Thyroid gland (tissue), 4 donors: ENCODE data around the gene FOXE3. TPM values are rescaled to one million over a fixed set of nuclear protein-coding genes. Genes with fewer than 3 reads are reported as not detected.
"Not testable (repeated sequence)": the region's sequence is repeated elsewhere in the genome, so short reads cannot be mapped to it uniquely, and the experiment has no call there.

ENCODE experiments used
- DNase-seq, 2 donors: peaks; one replicate each; pipeline ENCODE4 v3.0.0-alpha.2; 2019
- H3K27ac ChIP-seq, 3 donors: fragments of 200-600 bp; sonication (generic); 1 replicate in 2 of 3; 2 replicates in 1 of 3; pipeline ENCODE4 v1.5.1; 2016 to 2019; ENCODE audit warnings: mild to moderate bottlenecking in 1 of 3, moderate library complexity in 1 of 3
- H3K27me3 ChIP-seq: fragments of 200-600 bp; sonication (generic); one replicate; pipeline ENCODE4 v1.5.1; 2019
- H3K36me3 ChIP-seq, 2 donors: fragments of 200-600 bp; sonication (generic); one replicate each; pipeline ENCODE4 v1.5.1; 2016 to 2019
- H3K4me1 ChIP-seq, 2 donors: fragments of 200-600 bp; sonication (generic); one replicate each; pipeline ENCODE4 v1.5.1; 2017 to 2019
- H3K4me3 ChIP-seq, 3 donors: fragments of 200-600 bp; sonication (generic); replicated peaks in 1 of 3; 1 replicate in 2 of 3; 2 replicates in 1 of 3; pipeline ENCODE4 v1.5.1; 2016; ENCODE audit warnings: mild to moderate bottlenecking in 1 of 3
- H3K9me3 ChIP-seq: fragments of 200-600 bp; sonication (generic); one replicate; pipeline ENCODE4 v1.5.1; 2017
- POLR2A ChIP-seq, 2 donors: fragments of 450-650 bp; IDR thresholded peaks; one replicate each; pipeline ENCODE4 v1.6.1; 2017; ENCODE audit warnings: antibody characterized with exemption in 2 of 2, mild to moderate bottlenecking in 2 of 2, moderate library complexity in 1 of 2
- WGBS, 2 donors: methylation state at CpG; one replicate each; pipeline ENCODE4 v1.1.5; 2017; 5-methylcytosine and 5-hydroxymethylcytosine counted together
- intact Hi-C: fragments of 100-400 bp; cut with DNase I; formaldehyde crosslinking; loops from one replicate; pipeline ENCODE4 v1.15.1; 2023
- total RNA-seq, 4 donors: library from RNA; depleted of rRNA; stranded (reverse); fragments of >200 nt; gene quantifications; one replicate each; pipeline ENCODE4 v1.2.3, GENCODE V29; 2016
- TF ChIP-seq, protein P1 (sequence below), 6 experiments: fragments of 200-600 bp in 3 of 6; fragments of 450-650 bp in 3 of 6; sonication (generic) in 3 of 6; IDR thresholded peaks; one replicate each; pipeline ENCODE4 v1.5.1; 2016 to 2019; ENCODE audit warnings: antibody characterized with exemption in 6 of 6, mild to moderate bottlenecking in 2 of 6, inconsistent platforms in 1 of 6, moderate library complexity in 1 of 6

Gene FOXE3
- total RNA-seq, 4 donors from 2014 or later = not detected

DNA sequence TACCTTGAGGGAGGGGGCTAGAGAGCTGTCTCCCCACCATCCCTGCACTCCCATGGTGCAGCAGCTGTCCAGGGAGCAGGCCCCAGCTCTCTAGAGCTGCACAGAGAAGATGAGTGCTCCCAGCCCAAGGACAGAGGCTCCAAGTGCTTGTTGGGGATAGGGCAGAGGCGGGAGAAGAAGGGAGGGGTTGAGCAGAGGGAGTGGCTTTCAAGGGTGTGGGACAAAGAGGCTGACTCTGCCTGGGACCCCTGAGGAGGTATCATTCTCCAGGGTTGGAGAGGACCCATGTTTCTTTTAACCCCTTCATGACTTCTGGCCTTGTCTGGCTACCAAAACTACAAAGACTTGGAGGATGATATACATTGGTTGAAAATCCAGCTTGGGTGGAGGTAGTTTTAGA is 36.3 kb downstream of the FOXE3 start:
- no peaks in the 10 kb centered on the region for H3K4me1 ChIP-seq
- no peaks in the 10 kb centered on the region for H3K9me3 ChIP-seq
- no peak for DNase-seq
- TF ChIP-seq, protein P1, sequence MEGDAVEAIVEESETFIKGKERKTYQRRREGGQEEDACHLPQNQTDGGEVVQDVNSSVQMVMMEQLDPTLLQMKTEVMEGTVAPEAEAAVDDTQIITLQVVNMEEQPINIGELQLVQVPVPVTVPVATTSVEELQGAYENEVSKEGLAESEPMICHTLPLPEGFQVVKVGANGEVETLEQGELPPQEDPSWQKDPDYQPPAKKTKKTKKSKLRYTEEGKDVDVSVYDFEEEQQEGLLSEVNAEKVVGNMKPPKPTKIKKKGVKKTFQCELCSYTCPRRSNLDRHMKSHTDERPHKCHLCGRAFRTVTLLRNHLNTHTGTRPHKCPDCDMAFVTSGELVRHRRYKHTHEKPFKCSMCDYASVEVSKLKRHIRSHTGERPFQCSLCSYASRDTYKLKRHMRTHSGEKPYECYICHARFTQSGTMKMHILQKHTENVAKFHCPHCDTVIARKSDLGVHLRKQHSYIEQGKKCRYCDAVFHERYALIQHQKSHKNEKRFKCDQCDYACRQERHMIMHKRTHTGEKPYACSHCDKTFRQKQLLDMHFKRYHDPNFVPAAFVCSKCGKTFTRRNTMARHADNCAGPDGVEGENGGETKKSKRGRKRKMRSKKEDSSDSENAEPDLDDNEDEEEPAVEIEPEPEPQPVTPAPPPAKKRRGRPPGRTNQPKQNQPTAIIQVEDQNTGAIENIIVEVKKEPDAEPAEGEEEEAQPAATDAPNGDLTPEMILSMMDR (IDR thresholded peaks at IDR 0.05) = no peak
- no peak for TF ChIP-seq POLR2A (IDR thresholded peaks at IDR 0.05)
- H3K27me3 ChIP-seq = peaks cover 13% of the 10 kb centered on the region
- no peak overlapping the region for H3K4me3 ChIP-seq
- 76 to 93% methylated on average over 1 of the region's 1 CpG for WGBS, 2 donors
- H3K27ac ChIP-seq = no peak overlapping the region
- intact Hi-C loops = no loop called here
- no peaks in the 10 kb centered on the region for H3K36me3 ChIP-seq

- H3K4me3 ChIP-seq, H3K4me1 ChIP-seq, intact Hi-C loops, H3K27ac ChIP-seq, H3K36me3 ChIP-seq, H3K9me3 ChIP-seq, DNase-seq: not testable (repeated sequence)
- peaks cover 11% of the 10 kb centered on the region for H3K27me3 ChIP-seq
- WGBS, 2 donors = 70 to 71% methylated on average over 2 of the region's 2 CpGs
These were observed 37.8 kb downstream of the FOXE3 start for GRCh38 chr1:47453910-47454309.

- H3K27ac ChIP-seq = no peak overlapping the region
- DNase-seq = no peak
- intact Hi-C loops = no loop called here
- H3K4me3 ChIP-seq = no peak overlapping the region
- peaks cover 3% of the 10 kb centered on the region for H3K27me3 ChIP-seq
- 74 to 95% methylated on average over 4 of the region's 4 CpGs for WGBS, 2 donors
- no peaks in the 10 kb centered on the region for H3K9me3 ChIP-seq
- no peaks in the 10 kb centered on the region for H3K36me3 ChIP-seq
- TF ChIP-seq, protein P1 (IDR thresholded peaks at IDR 0.05) = no peak
- TF ChIP-seq POLR2A (IDR thresholded peaks at IDR 0.05) = no peak
- H3K4me1 ChIP-seq = no peaks in the 10 kb centered on the region
These were observed 40.2 kb downstream of the FOXE3 start for GRCh38 chr1:47456250-47456649.

DNA sequence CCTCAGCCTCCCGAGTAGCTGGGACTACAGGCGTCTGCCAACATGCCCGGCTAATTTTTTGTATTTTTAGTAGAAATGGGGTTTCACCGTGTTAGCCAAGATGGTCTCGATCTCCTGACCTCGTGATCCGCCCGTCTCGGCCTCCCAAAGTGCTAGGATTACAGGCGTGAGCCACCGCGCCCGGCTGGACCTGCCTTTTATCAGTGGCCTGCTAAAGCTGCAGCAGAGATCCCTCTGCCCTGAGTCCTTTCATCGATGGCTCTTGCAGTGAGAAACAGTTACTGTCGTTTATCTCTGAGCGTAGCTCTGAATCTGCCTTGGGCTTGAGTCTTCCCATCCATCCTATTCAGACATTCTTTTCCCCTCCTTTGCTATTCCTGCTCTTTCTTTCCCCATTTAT is 41.5 kb downstream of the FOXE3 start:
- H3K36me3 ChIP-seq, H3K9me3 ChIP-seq, H3K27me3 ChIP-seq, intact Hi-C loops, H3K27ac ChIP-seq, DNase-seq, H3K4me3 ChIP-seq, H3K4me1 ChIP-seq: not testable (repeated sequence)
- WGBS, 2 donors = 89 to 94% methylated on average over 16 of the region's 16 CpGs

DNA sequence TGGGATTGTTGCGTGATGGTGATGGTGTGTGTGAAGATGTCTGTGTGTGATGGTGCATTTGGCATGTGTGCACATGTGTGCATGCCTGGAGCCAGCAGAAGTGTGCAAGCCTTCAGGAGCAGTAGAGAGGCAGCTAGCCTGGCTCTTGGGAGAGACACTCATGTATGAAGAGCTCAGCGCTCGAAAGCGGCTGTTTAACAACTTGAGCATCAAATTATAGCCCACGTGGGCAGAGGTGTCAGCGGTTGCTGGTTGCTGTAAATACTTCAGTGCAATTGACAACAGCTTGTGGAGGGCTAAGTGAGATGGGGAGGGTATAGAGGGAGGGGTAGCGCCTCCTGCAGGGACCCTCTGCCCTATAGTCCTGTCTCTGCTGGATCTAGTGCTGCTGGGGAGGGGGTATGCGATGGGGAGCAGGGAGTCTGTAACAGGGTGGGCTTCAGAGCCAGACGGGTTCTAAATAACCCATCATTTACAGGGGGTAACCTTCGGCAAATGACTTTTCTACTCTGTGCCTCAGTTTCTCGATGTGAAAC is 43.2 kb downstream of the FOXE3 start:
- intact Hi-C loops = no loop called here
- DNase-seq = no peak
- Histone ChIP-seq H3K4me3 (no peak overlapping the region), H3K27me3 (no peaks in the 10 kb centered on the region), H3K4me1 (no peaks in the 10 kb centered on the region), H3K27ac (no peak overlapping the region), H3K36me3 (no peaks in the 10 kb centered on the region), H3K9me3 (no peaks in the 10 kb centered on the region)
- no peak for TF ChIP-seq POLR2A (IDR thresholded peaks at IDR 0.05)
- TF ChIP-seq, protein P1 (IDR thresholded peaks at IDR 0.05) = no peak
- 24 to 25% methylated on average over 11 of the region's 11 CpGs for WGBS, 2 donors

- Histone ChIP-seq H3K4me3 (no peak overlapping the region), H3K27me3 (no peaks in the 10 kb centered on the region), H3K27ac (no peak overlapping the region), H3K36me3 (no peaks in the 10 kb centered on the region), H3K9me3 (no peaks in the 10 kb centered on the region), H3K4me1 (no peaks in the 10 kb centered on the region)
- DNase-seq = no peak
- TF ChIP-seq, protein P1 (IDR thresholded peaks at IDR 0.05) = no peak
- no peak for TF ChIP-seq POLR2A (IDR thresholded peaks at IDR 0.05)
- intact Hi-C loops = no loop called here
- 13 to 17% methylated on average over 5 of the region's 5 CpGs for WGBS, 2 donors
These were observed 44.0 kb downstream of the FOXE3 start for GRCh38 chr1:47460040-47460439.
